Islet precursor cell (in vitro differentiated cells): ENCODE results near the gene TP53.

Source experiments
- DNase-seq: peaks from one replicate; pipeline ENCODE4 v3.0.0-alpha.2; 2018

Gene TP53

GRCh38 chr17:7706631-7707354 lies 19.5 kb upstream of the TP53 start:
- DNase-seq: no peak

GRCh38 chr17:7705269-7706255 lies 18.3 kb upstream of the TP53 start:
- peak; percentile 80 for DNase-seq

DNA sequence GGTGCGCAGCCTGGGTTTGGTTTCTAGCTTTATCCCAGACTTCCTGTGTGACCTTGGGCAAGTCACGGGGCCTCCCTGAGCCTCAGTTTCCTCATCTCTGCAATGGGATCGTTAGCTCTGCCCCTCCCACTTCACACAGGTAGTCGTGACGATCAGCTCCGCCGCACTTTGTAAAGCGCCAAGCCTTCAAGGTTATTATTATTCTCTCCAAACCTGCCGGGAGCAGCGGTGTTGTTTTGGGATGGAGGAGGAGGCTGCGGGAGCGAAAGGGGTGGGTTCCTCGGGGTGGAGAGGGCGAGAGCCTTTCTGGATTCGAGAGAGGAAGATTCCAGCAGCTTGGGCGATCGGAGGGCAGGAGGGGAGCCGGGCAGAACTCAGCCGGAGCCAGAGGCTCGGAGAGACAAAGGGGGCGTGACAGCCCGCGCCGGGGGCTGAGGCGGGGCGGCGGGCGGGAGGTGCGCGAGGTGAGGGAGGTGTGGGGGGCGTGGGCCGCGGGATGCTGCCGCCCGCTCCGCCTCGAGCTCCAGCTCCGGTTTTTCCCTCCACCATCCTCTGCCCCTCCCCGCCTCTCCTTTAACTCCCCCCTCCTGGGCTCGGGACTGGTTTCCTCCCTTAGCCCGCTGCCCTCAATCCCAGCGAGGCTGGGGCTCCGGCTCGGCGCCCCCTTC lies 17.4 kb upstream of the TP53 start, which contains the start of gene EFNB3:
Gene EFNB3 (plus strand): TSS at position 602 of the 668 bp plus-strand sequence. CDS start 397 bp downstream, outside the sequence.
- DNase-seq: peak; percentile 94

DNA sequence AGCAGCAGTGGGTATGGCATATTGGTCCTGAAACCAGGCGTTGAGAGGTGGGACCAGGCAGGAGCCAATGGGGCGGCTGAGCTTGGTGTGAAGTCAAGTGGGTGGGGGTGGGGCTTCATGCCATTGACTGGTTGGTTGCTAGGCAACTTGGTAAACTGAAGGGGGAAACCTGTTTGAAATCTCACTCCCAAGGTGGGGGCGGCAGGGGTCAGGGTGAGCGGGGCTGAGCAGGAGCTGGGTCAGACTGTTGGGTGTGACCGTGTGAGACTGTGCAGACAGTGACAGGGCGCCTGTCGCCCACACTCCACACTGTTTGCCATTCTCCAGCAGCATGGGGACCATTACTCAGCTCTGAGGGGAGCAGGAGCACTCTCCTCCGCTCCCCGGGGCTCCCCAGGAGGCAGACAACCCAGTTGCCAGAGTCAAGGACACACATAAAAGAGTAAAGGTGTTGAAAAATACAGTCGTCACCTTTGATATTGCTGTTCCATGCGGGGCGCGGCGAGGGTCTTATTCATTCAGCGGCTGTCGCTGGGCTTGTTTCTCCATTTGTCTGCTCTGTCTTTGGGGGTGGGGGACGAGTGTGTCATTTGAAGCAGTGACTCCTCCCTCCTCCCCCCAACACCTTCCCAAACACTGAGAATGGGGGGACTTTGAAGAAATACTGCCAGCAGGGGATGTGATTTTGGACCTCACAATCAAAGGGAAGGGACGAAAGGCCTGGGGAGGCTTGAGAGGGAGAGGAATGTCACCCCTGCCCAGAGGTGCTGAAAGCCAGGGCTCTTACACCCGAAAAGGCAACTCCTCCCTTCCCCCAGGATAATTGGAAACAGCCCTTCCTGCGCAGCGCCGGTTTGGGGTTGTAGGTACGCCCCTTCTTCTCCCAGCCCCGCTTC lies 16.5 kb upstream of the TP53 start:
- peak; percentile 95 for DNase-seq

GRCh38 chr17:7702776-7703175 lies 15.5 kb upstream of the TP53 start:
- peak; percentile 56 for DNase-seq

DNA sequence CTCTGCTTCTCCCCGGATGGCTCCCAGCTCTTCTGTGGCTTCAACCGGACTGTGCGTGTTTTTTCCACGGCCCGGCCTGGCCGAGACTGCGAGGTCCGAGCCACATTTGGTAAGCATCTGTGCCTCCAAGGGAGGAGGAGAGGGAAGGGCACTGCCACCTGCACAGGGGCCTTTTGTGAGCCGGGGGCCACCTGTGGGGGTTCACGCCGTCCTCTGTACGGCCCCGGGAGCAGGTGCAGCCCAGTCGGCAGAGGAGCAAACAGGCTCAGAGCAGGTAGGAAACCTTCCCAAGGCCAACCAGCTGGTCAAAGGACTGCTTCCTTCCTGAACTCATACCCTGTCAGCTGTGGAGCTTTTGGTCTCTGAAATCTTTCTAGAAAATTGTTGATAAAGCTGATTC lies 14.4 kb upstream of the TP53 start:
- no peak for DNase-seq

DNA sequence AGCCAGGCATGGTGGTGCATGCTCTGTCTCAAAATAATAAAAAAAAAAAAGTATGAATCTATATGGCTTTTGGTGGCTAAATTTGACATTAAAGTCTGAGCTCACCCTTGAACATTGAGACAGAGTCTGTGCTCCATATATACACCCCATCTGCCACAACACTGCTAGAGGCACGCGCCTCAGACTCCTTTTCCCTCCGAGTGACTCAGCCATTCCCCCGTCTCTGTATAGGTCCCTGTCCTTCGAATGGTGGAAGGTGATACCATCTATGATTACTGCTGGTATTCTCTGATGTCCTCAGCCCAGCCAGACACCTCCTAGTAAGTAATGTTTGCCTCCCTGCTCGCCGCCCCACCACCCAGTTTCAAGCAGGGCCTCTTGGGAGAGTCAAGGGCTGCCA lies 13.2 kb upstream of the TP53 start:
- DNase-seq: no peak

DNA sequence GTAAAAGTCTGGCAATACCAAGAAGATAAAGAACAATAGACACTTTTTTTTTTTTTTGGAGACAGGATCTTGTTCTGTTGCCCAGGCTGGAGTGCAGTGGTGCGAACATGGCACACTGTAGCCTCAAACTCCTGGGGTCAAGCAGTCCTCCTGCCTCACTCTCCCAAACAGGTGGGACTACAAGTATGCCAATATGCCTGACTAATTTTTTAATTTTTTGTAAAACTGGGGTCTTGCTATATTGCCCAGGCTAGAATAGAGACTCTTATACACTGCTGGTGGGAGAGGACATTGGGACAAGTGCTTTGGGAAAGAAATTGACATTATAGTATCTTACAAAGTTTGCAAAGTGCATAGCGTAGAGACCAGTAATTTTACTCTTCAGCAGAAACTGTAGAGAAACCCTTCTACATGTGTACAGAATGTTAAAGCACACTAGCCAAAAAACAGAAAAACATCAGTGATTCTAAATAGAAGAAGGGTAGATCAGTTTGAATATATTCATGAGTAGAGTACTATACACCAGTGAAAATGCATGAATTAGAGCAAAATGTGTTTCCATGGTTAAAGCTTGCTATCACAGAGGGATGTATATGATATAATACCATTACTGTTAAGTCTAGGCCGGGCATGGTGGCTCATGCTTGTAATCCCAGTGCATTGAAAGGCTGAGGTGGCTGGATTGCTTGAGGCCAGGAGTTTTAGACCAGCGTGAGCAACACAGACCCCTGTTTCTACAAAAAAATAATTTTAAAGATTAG lies 10.7 kb upstream of the TP53 start:
- DNase-seq: no peak

DNA sequence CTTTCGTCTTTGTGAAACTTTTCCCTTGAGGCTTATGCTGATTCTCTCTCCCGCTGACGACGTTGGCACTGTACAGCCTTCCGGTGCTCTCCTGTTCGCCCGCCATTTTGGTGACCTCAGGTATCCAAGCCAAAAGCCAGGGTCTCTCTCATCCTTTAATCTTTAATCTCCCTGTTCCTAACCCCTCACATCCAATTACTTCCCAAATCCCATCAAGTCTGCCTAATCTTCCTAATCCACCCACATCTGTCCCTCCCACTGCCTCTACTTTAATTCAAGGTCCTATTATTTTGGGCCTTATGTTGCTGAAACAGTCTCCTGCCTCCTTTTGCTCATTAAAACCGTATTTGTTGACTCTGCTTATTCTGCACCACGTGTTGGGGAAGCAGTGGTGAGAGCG lies 8.3 kb upstream of the TP53 start:
- DNase-seq: no peak

- DNase-seq: no peak
Measured at GRCh38 chr17:7688808-7689316, 1.6 kb upstream of the TP53 start.

DNA sequence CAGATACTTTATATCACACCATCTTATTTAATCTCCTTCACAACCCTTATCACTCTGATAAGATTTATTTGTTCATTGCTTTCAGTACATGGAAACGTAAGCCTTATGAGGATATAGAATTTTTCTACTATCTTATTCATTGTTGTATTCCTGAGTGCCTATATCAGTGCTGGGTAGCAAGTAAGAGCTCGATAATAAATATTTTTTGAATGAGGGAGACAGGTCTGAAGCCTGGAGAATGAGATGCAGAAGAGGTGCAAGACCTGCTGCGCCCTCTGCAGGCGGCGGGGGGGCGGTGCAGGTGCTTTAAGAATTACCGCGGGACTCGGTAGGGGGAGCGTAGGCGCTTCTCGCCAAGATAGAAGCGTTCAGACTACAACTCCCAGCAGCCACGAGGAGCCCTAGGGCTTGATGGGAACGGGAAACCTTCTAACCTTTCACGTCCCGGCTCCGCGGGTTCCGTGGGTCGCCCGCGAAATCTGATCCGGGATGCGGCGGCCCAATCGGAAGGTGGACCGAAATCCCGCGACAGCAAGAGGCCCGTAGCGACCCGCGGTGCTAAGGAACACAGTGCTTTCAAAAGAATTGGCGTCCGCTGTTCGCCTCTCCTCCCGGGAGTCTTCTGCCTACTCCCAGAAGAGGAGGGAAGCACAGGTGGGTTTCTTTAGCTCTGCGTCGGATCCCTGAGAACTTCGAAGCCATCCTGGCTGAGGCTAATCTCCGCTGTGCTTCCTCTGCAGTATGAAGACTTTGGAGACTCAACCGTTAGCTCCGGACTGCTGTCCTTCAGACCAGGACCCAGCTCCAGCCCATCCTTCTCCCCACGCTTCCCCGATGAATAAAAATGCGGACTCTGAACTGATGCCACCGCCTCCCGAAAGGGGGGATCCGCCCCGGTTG lies 868 bp upstream of the TP53 start, which contains the start of gene WRAP53:
Gene WRAP53 (plus strand): TSS at position 570 of the 900 bp plus-strand sequence. CDS start 172 bp downstream, at position 742.
- peak; percentile 100 for DNase-seq

DNA sequence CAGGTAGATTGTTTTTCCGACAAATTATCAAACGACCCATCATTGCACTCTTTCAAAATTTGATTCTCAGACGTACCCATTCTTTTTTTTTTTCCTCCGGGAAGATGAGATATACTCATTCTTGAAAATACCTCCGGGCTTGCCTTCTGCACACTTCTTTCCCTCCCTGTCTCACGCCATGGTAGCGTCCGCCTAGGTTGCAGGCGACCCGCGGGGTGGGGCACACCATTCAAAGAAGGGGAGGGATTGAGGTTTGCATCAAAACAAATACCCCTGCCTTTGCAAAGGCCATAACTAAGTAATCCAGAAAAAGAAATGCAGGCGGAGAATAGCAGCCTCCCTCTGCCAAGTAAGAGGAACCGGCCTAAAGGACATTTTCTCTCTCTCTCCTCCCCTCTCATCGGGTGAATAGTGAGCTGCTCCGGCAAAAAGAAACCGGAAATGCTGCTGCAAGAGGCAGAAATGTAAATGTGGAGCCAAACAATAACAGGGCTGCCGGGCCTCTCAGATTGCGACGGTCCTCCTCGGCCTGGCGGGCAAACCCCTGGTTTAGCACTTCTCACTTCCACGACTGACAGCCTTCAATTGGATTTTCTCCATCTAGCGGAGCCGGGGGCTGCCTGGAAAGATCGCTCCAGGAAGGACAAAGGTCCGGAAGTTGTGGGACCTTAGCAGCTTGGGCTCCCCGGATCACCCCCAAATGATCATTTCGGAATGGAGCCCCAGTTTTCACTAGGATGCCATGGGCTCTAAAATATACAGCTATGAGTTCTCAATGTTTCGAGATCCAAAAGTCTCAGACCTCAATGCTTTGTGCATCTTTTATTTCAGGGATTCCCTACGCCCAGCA lies 843 bp downstream of the TP53 start:
- DNase-seq: peak; percentile 90

DNA sequence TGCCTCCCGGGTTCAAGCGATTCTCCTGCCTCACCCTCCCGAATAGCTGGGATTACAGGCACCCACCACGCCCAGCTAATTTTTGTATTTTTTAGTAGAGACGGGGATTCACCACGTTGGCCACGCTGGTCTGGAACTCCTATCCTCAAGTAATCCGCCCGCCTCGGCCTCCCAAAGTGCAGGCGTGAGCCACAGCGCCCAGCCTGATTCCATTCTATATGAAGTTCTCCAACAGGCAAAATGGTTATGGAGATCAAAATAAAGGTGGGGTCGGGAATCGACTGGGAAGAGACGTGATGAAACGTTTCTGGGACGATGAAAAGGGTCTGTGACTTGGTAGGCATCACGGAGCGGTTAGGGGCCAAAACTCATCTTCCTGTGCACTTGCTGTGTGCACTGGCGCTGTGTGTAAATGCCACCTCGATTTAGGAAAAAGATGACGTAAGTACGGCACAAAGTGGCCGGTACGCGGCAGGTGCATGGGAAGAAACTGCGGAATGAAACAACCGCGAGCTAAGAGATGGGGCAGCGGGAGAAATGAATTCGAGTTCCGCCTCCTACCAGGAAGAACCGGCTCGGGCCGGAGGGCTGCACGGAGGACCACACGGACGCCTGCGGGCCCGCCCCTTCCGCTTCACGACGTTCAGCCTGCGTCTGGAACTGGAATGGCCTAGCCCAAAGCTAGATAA lies 1.6 kb downstream of the TP53 start:
- peak; percentile 97 for DNase-seq

GRCh38 chr17:7684851-7685532 lies 2.3 kb downstream of the TP53 start:
- DNase-seq: no peak

GRCh38 chr17:7677388-7678067 lies 9.8 kb downstream of the TP53 start:
- DNase-seq: no peak

- DNase-seq: no peak
Measured at GRCh38 chr17:7676533-7676932, 10.8 kb downstream of the TP53 start.

DNA sequence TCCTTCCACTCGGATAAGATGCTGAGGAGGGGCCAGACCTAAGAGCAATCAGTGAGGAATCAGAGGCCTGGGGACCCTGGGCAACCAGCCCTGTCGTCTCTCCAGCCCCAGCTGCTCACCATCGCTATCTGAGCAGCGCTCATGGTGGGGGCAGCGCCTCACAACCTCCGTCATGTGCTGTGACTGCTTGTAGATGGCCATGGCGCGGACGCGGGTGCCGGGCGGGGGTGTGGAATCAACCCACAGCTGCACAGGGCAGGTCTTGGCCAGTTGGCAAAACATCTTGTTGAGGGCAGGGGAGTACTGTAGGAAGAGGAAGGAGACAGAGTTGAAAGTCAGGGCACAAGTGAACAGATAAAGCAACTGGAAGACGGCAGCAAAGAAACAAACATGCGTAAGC lies 12.4 kb downstream of the TP53 start:
- no peak for DNase-seq
